NCI-H2107 treated with DMSO at 0.1 percent for 48 hours (cell line): ENCODE data around the gene ETV4.
"Not testable (repeated sequence)": the region's sequence is repeated elsewhere in the genome, so short reads cannot be mapped to it uniquely, and the experiment has no call there.

Experiments used
- DNase-seq: peaks from one replicate; lab custom pipeline; 2025; ENCODE audit not compliant: unreplicated experiment; lab: John Stamatoyannopoulos, UW

ETV4 gene

DNA sequence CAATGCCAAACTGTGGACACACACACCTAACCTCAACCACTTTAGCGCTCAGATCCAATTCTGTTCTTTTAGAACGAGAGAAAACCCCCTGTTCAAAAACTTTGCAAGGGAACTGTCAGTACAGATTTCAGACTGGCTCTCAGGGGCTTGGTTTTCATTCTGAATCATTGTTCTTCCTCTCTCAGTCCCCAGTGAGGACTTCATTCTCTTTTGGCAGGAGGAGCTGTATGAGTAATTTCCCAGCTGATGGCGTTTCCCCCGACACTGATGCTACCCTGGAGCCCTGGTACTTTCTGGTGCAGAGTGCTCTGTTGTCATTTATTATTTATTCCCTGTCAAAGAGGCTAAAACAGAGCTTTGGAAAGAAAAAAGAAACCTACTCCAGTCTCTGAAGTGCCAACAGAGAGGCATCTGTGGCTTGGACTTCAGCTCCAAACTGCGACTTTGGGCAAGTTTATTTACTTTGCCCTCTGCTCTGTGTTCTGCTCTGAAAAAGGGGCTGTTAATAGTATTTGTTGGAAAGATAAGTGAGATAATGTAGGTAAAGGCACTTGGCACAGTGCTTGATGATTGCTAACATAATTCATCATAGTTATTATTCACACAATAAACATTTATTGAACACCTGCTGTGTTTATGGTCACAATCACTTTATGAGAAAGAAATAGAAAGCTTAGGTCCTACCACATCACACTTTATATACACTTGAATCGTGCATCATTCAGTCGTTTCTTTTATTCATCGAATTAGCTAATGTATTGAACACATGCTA is 28.3 kb downstream of the ETV4 start:
- no peak for DNase-seq

DNA sequence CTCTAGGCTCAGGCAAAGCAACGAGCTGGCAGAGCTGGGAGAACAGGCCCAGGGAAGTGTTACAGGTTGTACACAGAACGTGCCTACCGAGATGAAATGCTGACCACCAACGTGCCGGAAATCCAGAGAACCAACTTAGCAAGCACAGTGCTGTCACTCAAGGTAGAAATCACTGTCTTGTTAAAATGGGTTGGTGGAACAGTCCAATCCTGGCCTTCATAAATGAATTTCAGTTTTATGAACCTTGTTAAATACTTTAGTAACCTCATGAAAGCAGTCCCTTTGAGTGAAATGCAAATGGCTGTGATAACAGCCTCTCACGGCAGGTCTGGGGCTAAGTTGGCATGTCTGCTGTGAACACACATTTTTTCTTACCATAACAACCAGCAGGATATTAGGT is 29.0 kb downstream of the ETV4 start:
- DNase-seq: no peak

DNA sequence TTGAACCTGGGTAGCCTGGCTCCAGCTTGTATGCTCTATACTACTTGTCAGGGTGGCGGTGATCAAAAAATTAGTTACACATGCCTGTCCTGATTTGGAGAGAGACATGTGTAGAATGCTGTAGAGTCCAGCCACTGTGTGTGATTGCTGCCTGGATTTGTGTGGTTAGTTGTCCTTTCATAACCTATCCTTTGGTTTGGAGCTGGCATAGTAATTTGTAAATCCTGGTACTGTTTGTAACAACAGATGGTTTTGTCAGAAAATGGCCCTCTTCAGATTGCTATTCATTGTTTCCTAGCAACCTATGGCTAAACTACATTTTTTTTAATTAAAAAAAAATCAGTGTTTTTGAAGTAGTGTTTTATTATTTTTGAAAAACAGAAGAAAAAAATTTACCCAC is 30.5 kb downstream of the ETV4 start:
- no peak for DNase-seq

DNA sequence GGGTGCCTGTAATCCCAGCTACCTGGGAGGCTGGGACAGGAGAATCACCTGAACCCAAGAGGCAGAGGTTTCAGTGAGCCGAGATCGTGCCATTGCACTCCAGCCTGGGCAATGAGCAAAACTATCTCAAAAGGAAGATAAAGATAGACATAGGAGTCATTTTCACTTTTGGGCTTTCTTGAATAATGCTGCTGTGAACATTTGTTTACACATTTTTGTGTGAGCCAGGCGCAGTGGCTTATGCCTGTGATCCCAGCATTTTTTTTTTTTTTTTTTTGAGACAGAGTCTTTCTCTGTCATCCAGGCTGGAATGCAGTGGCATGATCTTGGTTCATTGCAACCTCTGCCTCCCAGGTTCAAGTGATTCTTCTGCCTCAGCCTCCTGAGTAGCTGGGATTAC is 34.9 kb downstream of the ETV4 start:
- DNase-seq: not testable (repeated sequence)

DNA sequence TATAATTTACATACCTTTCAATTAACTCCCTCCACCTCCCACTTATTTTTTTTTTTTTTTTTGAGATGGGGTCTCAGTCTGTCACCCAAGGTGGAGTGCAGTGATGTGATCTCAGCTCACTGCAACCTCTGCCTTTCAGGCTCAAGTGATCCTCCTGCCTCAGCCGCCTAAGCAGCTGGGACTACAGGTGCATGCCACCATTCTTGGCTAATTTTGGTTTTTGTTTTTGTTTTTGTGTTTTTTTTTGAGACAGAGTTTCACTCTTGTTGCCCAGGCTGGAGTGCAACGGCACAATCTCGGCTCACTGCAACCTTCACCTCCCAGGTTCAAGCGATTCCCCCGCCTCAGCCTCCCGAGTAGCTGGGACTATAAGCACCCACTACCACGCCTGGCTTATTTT is 36.7 kb downstream of the ETV4 start:
- not testable (repeated sequence) for DNase-seq

DNA sequence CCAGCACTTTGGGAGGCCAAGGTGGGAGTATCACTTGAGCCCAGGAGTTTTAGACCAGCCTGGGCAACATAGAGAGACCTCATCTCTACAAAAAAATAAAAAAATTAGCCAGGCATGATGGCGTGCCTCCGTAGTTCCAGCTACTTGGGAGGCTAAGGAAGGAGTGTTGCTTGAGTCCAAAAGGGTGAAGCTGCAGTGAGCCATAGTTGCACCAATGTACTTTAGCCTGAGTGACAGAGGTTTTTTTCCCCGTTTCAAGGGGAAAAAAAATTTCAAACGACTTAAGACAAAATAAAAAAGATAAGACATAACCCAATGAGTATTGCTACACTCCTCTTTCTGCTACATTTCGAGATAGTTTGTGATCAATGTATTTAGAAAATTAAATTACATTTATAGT is 55.5 kb downstream of the ETV4 start:
- DNase-seq: no peak

DNA sequence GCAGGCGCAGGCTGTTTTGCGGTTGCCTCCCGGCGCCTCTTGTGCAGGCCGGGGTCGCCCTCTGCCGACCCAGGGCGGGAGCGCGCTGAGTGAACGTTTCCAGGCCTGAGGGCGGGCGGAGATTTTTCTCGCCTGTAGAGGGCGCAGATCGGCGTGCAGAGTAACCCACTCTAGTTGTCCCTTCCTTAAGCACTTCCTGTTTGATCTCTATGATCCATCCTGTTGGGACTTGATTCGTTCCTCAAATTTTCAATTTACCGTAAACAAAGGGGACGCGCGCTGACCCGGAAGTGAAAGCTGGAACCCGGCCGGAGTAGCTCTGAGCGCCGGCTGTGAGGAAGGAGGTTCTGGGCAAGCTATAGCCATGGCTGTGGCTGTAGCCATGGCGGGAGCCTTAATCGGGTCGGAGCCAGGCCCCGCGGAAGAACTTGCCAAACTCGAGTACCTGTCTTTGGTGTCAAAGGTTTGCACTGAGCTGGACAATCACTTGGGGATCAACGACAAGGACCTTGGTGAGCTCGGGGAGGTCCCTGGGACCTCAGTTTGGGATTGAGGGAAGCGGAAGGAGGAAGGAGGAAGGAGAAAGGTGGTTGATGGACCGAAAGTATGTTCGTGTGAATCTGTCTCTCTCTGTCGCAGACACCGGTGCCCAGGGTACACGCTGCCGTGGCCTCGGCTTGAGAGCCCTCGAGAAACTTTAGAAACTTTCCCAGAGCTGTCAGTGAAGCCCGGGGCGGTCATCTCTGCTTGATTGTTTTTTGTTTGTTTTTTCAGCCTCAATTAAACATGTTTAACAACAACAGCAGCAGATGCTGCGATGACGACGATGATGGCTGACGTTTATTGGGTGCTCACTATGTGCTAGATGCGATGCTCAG is 62.2 kb downstream of the ETV4 start, which contains the start of gene DHX8:
Gene DHX8, plus strand, starts transcription at position 302 of the 878 bp plus-strand sequence. Its CDS starts 63 bp downstream, at position 365.
- DNase-seq: peak; percentile 98

DNA sequence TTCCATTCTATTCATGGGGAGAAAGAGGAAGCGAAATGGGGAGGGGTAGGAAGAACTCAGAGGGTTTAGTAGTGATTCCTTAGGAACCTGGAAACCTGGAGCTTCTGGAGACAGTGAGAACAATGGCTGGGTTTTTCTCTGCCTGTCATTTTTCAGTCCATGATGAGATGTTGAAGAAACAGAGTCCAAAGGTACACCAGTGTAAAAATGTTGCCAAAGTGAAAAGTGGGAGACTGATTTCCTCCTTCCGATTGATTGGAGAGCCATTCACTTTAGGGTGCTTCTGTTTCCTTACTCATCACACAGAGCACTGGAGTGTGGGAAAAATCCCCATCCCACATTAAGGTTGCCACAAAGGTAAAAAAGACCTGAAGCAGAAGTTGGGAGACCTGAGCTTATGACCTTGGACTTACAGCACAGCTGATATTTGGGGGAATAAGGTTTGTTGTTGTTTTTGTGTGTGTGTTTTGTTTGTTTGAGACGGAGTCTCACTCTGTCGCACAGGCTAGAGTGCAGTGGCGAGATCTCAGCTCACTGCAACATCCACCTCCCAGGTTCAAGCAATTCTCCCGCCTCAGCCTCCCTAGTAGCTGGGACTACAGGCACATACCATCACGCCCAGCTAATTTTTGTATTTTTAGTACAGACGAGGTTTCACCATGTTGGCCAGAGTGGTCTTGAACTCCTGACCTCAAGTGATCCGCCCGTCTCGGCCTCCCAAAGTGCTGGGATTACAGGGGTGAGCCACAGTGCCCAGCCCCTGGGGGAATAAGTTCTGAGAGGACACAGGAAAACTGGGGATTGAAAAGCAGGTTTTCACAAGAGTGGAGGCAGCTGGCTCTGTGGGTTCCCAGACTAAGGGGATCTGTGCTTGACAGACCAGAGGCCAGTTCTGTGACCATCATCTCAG is 63.8 kb downstream of the ETV4 start:
- DNase-seq: no peak

DNA sequence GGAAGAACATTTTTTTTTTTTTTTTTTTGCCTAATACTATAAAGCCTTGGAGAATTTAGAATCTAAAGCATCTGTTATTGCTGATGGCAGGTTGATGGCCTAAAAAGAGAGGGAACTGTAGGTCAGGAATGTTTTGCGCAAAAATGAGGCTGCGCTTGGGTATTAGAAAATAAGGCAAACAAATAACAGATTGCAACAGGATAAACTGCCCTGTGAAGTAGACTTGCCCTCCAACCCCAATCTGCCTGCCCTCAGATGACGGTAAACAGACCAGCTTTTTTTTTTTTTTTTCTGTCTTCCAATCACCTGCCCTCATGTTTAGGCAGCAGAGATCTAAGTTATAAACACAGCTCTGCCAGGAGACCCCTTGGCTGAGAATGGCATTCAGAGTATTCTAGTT is 66.2 kb downstream of the ETV4 start:
- DNase-seq: no peak
